Astrocyte (in vitro differentiated cells and primary cell): ENCODE measurements around the gene SLC38A10. TPM values are rescaled to one million over a fixed set of nuclear protein-coding genes. Genes with fewer than 3 reads are reported as not detected.

ENCODE experiments used
- DNase-seq: peaks from one replicate; pipeline ENCODE4 v3.0.0-alpha.2; 2010; ENCODE audit warnings: low read depth
- FAIRE-seq: peaks from 2 replicates; lab custom pipeline; 2011; peaks lifted over from hg19 to GRCh38; lab: Jason Lieb, UNC
- H2AFZ ChIP-seq: 2 replicates; pipeline ENCODE4 v1.6.0; 2012; ENCODE audit warnings: low read depth, low read length, inconsistent platforms
- H3K27ac ChIP-seq: 2 replicates; pipeline ENCODE4 v1.5.1; 2011; ENCODE audit warnings: low read depth, low read length, inconsistent platforms
- H3K27me3 ChIP-seq: 2 replicates; pipeline ENCODE4 v1.6.0; 2011; ENCODE audit warnings: low read length, inconsistent platforms; ENCODE audit not compliant: insufficient read depth
- H3K36me3 ChIP-seq: 2 replicates; pipeline ENCODE4 v1.5.1; 2011; ENCODE audit warnings: low read length, inconsistent platforms; ENCODE audit not compliant: insufficient read depth
- H3K4me1 ChIP-seq: 2 replicates; pipeline ENCODE4 v1.5.1; 2011; ENCODE audit warnings: low read length, inconsistent platforms; ENCODE audit not compliant: insufficient read depth
- H3K4me2 ChIP-seq: 2 replicates; pipeline ENCODE4 v1.6.0; 2012; ENCODE audit warnings: low read length, inconsistent platforms
- H3K4me3 ChIP-seq: 2 replicates; pipeline ENCODE4 v1.5.1; 2011; ENCODE audit warnings: low read depth, mild to moderate bottlenecking, low read length, inconsistent platforms; ENCODE audit not compliant: insufficient read depth
- H3K79me2 ChIP-seq: 2 replicates; pipeline ENCODE4 v1.6.0; 2012; ENCODE audit warnings: mild to moderate bottlenecking, low read length, inconsistent platforms; ENCODE audit not compliant: insufficient read depth
- H3K9ac ChIP-seq: 2 replicates; pipeline ENCODE4 v1.6.0; 2012; ENCODE audit warnings: mild to moderate bottlenecking, low read length, inconsistent platforms
- H3K9me3 ChIP-seq: 2 replicates; pipeline ENCODE4 v1.5.1; 2012; ENCODE audit warnings: low read depth, mild to moderate bottlenecking, low read length, inconsistent platforms; ENCODE audit not compliant: insufficient read depth
- H4K20me1 ChIP-seq: 2 replicates; pipeline ENCODE4 v1.6.0; 2012; ENCODE audit warnings: low read length, inconsistent platforms; ENCODE audit not compliant: insufficient read depth
- H3K27ac Mint-ChIP-seq: one replicate; pipeline ENCODE4 v1.8.0; 2021; ENCODE audit warnings: mild to moderate bottlenecking, mixed read lengths; ENCODE audit not compliant: unreplicated experiment
- H3K27me3 Mint-ChIP-seq: one replicate; pipeline ENCODE4 v1.8.0; 2021; ENCODE audit warnings: low read depth, mixed read lengths; ENCODE audit not compliant: unreplicated experiment
- H3K36me3 Mint-ChIP-seq: one replicate; pipeline ENCODE4 v1.8.0; 2021; ENCODE audit warnings: low read depth, mixed read lengths; ENCODE audit not compliant: unreplicated experiment
- H3K4me1 Mint-ChIP-seq: one replicate; pipeline ENCODE4 v1.8.0; 2021; ENCODE audit warnings: low read depth, mixed read lengths; ENCODE audit not compliant: unreplicated experiment
- H3K4me3 Mint-ChIP-seq: one replicate; pipeline ENCODE4 v1.8.0; 2021; ENCODE audit warnings: mild to moderate bottlenecking, moderate library complexity, mixed read lengths; ENCODE audit not compliant: unreplicated experiment
- H3K9me3 Mint-ChIP-seq: one replicate; pipeline ENCODE4 v1.8.0; 2021; ENCODE audit warnings: mild to moderate bottlenecking, mixed read lengths; ENCODE audit not compliant: unreplicated experiment
- CTCF ChIP-seq: IDR thresholded peaks from 2 replicates; pipeline ENCODE4 v1.5.1; 2011; ENCODE audit warnings: low read depth, mild to moderate bottlenecking, inconsistent platforms, low read length, moderate library complexity; ENCODE audit not compliant: insufficient read depth
- EZH2 ChIP-seq: IDR thresholded peaks from 2 replicates; pipeline ENCODE4 v1.6.1; 2012; ENCODE audit warnings: mild to moderate bottlenecking, low read length, inconsistent platforms; ENCODE audit not compliant: insufficient read depth
- total RNA-seq: library from RNA; stranded (reverse); gene quantifications from 2 replicates; pipeline ENCODE4 v1.2.1, GENCODE V29; 2021

Gene SLC38A10
- total RNA-seq, 1 donor from 2014 or later: 71.4 TPM

GRCh38 chr17:81260171-81260570 lies 34.9 kb downstream of the SLC38A10 start:
- no peaks in the 10 kb centered on the region for H3K9me3 Mint-ChIP-seq
- FAIRE-seq (no peak), DNase-seq (no peak)
- no peak overlapping the region for H2AFZ ChIP-seq
- H3K36me3 Mint-ChIP-seq: peaks cover 20% of the 10 kb centered on the region
- H3K79me2 ChIP-seq: no peaks in the 10 kb centered on the region
- H4K20me1 ChIP-seq: peaks cover 26% of the 10 kb centered on the region
- H3K27me3 ChIP-seq: no peaks in the 10 kb centered on the region
- H3K27ac ChIP-seq: no peak overlapping the region
- H3K9ac ChIP-seq: no peak overlapping the region
- peaks cover 3% of the 10 kb centered on the region for H3K27me3 Mint-ChIP-seq
- peaks cover 8% of the 10 kb centered on the region for H3K4me1 ChIP-seq
- H3K4me1 Mint-ChIP-seq: peaks cover 2% of the 10 kb centered on the region
- H3K4me3 ChIP-seq: no peak overlapping the region
- peaks cover 2% of the 10 kb centered on the region for H3K36me3 ChIP-seq
- no peak overlapping the region for H3K4me2 ChIP-seq
- H3K27ac Mint-ChIP-seq: no peak overlapping the region
- no peak for TF ChIP-seq CTCF
- TF ChIP-seq EZH2: no peak
- H3K4me3 Mint-ChIP-seq: no peak overlapping the region
- no peaks in the 10 kb centered on the region for H3K9me3 ChIP-seq

- H3K27ac Mint-ChIP-seq: no peak overlapping the region
- no peak for TF ChIP-seq CTCF
- Histone ChIP-seq H3K79me2 (peaks cover under 1% of the 10 kb centered on the region), H3K36me3 (peaks cover 2% of the 10 kb centered on the region), H3K9ac (no peak overlapping the region), H4K20me1 (peaks cover 35% of the 10 kb centered on the region), H3K27ac (no peak overlapping the region), H2AFZ (no peak overlapping the region), H3K4me1 (peaks cover 15% of the 10 kb centered on the region), H3K27me3 (no peaks in the 10 kb centered on the region), H3K4me3 (no peak overlapping the region), H3K9me3 (no peaks in the 10 kb centered on the region), H3K4me2 (no peak overlapping the region)
- peaks cover 3% of the 10 kb centered on the region for H3K27me3 Mint-ChIP-seq
- no peak overlapping the region for H3K4me3 Mint-ChIP-seq
- H3K9me3 Mint-ChIP-seq: no peaks in the 10 kb centered on the region
- H3K4me1 Mint-ChIP-seq: peaks cover 4% of the 10 kb centered on the region
- H3K36me3 Mint-ChIP-seq: peaks cover 18% of the 10 kb centered on the region
- no peak for FAIRE-seq
- DNase-seq: no peak
These were observed 36.0 kb downstream of the SLC38A10 start for GRCh38 chr17:81259058-81259605.

- peaks cover 43% of the 10 kb centered on the region for H4K20me1 ChIP-seq
- Mint-ChIP-seq H3K27me3 (peaks cover 3% of the 10 kb centered on the region), H3K27ac (no peak overlapping the region), H3K4me1 (peaks cover 4% of the 10 kb centered on the region), H3K9me3 (no peaks in the 10 kb centered on the region), H3K4me3 (no peak overlapping the region), H3K36me3 (peaks cover 18% of the 10 kb centered on the region)
- no peaks in the 10 kb centered on the region for H3K27me3 ChIP-seq
- no peak overlapping the region for H3K4me3 ChIP-seq
- peaks cover 2% of the 10 kb centered on the region for H3K36me3 ChIP-seq
- peaks cover 15% of the 10 kb centered on the region for H3K4me1 ChIP-seq
- no peak overlapping the region for H3K4me2 ChIP-seq
- no peak overlapping the region for H3K27ac ChIP-seq
- TF ChIP-seq CTCF (no peak), EZH2 (no peak)
- no peaks in the 10 kb centered on the region for H3K9me3 ChIP-seq
- no peak overlapping the region for H2AFZ ChIP-seq
- H3K79me2 ChIP-seq: peaks cover 8% of the 10 kb centered on the region
- H3K9ac ChIP-seq: no peak overlapping the region
- FAIRE-seq (no peak), DNase-seq (no peak)
These were observed 36.8 kb downstream of the SLC38A10 start for GRCh38 chr17:81258292-81258691.
